ENCODE results near the gene SLC4A2. TPM values are rescaled to one million over a fixed set of nuclear protein-coding genes. Genes with fewer than 3 reads are reported as not detected.

The SLC4A2 gene
- total RNA-seq, 1 donor from 2014 or later: 66.5 TPM

GRCh38 chr7:151056283-151056665, 3.1 kb upstream of the SLC4A2 start:
- DNase-seq (ENCODE audit: extremely low spot score in 2 of 2): no peak
- Histone ChIP-seq H3K4me1 (peaks cover 42% of the 10 kb centered on the region), H3K4me3 (no peak overlapping the region), H3K27ac (no peak overlapping the region), H3K9me3 (no peaks in the 10 kb centered on the region), H3K36me3 (no peaks in the 10 kb centered on the region), H3K27me3 (no peaks in the 10 kb centered on the region)
- TF ChIP-seq POLR2A (IDR thresholded peaks at IDR 0.05) (no peak), CTCF (IDR thresholded peaks at IDR 0.05) (no peak), POLR2AphosphoS5 (IDR thresholded peaks at IDR 0.05; ENCODE audit: insufficient read depth in 1 of 2, low read depth in 1 of 2) (no peak)
- intact Hi-C loops (cut with DNase I): loop anchor here (10.0 kb wide), 1 partner anchor 179 kb away; the partner anchor contains the start of gene CHPF2

- Histone ChIP-seq H3K4me1 (peaks cover 44% of the 10 kb centered on the region), H3K27ac (peak overlapping the region; percentile 99), H3K27me3 (no peaks in the 10 kb centered on the region), H3K9me3 (no peaks in the 10 kb centered on the region), H3K4me3 (peak overlapping the region; percentile 87 to 91), H3K36me3 (no peaks in the 10 kb centered on the region)
- TF ChIP-seq POLR2AphosphoS5 (IDR thresholded peaks at IDR 0.05; ENCODE audit: insufficient read depth in 1 of 2, low read depth in 1 of 2) (no peak), CTCF (IDR thresholded peaks at IDR 0.05) (no peak), POLR2A (IDR thresholded peaks at IDR 0.05) (no peak)
- DNase-seq (ENCODE audit: extremely low spot score in 2 of 2): no peak
- intact Hi-C loops (cut with DNase I): loop anchor here (10.0 kb wide), 1 partner anchor 178 kb away; the partner anchor contains the start of gene CHPF2
Measured at GRCh38 chr7:151056666-151057505, 2.5 kb upstream of the SLC4A2 start.

GRCh38 chr7:151057506-151057988, 1.8 kb upstream of the SLC4A2 start, which contains the start of gene CDK5:
Gene CDK5, minus strand, starts transcription at chr7:151057897. Its CDS starts 49 bp downstream, at chr7:151057848.
- Histone ChIP-seq H3K27me3 (no peaks in the 10 kb centered on the region), H3K9me3 (no peaks in the 10 kb centered on the region), H3K36me3 (no peaks in the 10 kb centered on the region), H3K27ac (peak within 1 kb of the TSS; percentile 99), H3K4me1 (peaks cover 50% of the 10 kb centered on the region), H3K4me3 (peak within 1 kb of the TSS; percentile 87 to 91)
- DNase-seq (ENCODE audit: extremely low spot score in 2 of 2): no peak
- TF ChIP-seq POLR2A (IDR thresholded peaks at IDR 0.05): no peak
- intact Hi-C loops (cut with DNase I): loop anchor here (10.0 kb wide), 1 partner anchor 177 kb away; the partner anchor contains the start of gene CHPF2

- Histone ChIP-seq H3K36me3 (no peaks in the 10 kb centered on the region), H3K4me1 (peaks cover 57% of the 10 kb centered on the region), H3K9me3 (no peaks in the 10 kb centered on the region), H3K27me3 (no peaks in the 10 kb centered on the region), H3K27ac (peak overlapping the region; percentile 99), H3K4me3 (peak overlapping the region; percentile 87 to 91)
- peak; percentile 99 to 100 for DNase-seq (ENCODE audit: extremely low spot score in 2 of 2)
- TF ChIP-seq CTCF (IDR thresholded peaks at IDR 0.05) (peak in 1 of 3 experiments; percentile 4), POLR2A (IDR thresholded peaks at IDR 0.05) (peak; percentile 82 to 86), POLR2AphosphoS5 (IDR thresholded peaks at IDR 0.05; ENCODE audit: insufficient read depth in 1 of 2, low read depth in 1 of 2) (peak; percentile 98 to 99)
- intact Hi-C loops (cut with DNase I): loop anchor here (2.0 to 10.0 kb wide), 2 partner anchors 29 to 177 kb away; partner anchors contain the start of genes AGAP3 and CHPF2
Measured at GRCh38 chr7:151057989-151058780, 1.2 kb upstream of the SLC4A2 start.

- Histone ChIP-seq H3K36me3 (no peaks in the 10 kb centered on the region), H3K27ac (peak overlapping the region; percentile 99), H3K27me3 (no peaks in the 10 kb centered on the region), H3K9me3 (no peaks in the 10 kb centered on the region), H3K4me3 (peak overlapping the region; percentile 87 to 91), H3K4me1 (peaks cover 63% of the 10 kb centered on the region)
- intact Hi-C loops (cut with DNase I): loop anchor here (2.0 to 10.0 kb wide), 2 partner anchors 28 to 176 kb away; partner anchors contain the start of genes AGAP3 and CHPF2
- TF ChIP-seq POLR2A (IDR thresholded peaks at IDR 0.05): no peak
- no peak for TF ChIP-seq POLR2AphosphoS5 (IDR thresholded peaks at IDR 0.05; ENCODE audit: insufficient read depth in 1 of 2, low read depth in 1 of 2)
- no peak for TF ChIP-seq CTCF (IDR thresholded peaks at IDR 0.05)
- DNase-seq (ENCODE audit: extremely low spot score in 2 of 2): no peak
Measured at GRCh38 chr7:151058781-151059366, 515 bp upstream of the SLC4A2 start.
